Measurements from ENCODE around the gene RYR2.

GRCh38 chr1:237695878-237696277 is 653.9 kb downstream of the RYR2 start:
- TF ChIP-seq POLR2A (IDR thresholded peaks at IDR 0.05; ENCODE audit: low read depth, low read length), result no peak
- no peak for TF ChIP-seq POLR2AphosphoS5 (IDR thresholded peaks at IDR 0.05; ENCODE audit: low read depth, low read length)
- no peak for TF ChIP-seq TAF1 (IDR thresholded peaks at IDR 0.05; ENCODE audit: borderline replicate concordance, low read depth, low read length)
